IMR-90 (cell line): Measurements from ENCODE around the gene NF2.

Experiments used
- BHLHE40 ChIP-seq: fragments of 150-350 bp; IDR thresholded peaks from 2 replicates; pipeline ENCODE4 v1.6.1; 2016; ENCODE audit warnings: mild to moderate bottlenecking, low read depth, low read length
- CEBPB ChIP-seq: IDR thresholded peaks from 2 replicates; pipeline ENCODE4 v1.6.1; 2012; ENCODE audit warnings: low read depth, low read length, improper control_type of control experiment
- CTCF ChIP-seq: conservative IDR thresholded peaks from 2 replicates; pipeline ENCODE4 v1.5.1; 2012; ENCODE audit warnings: mild to moderate bottlenecking, low read depth, low read length, improper control_type of control experiment
- ELK1 ChIP-seq: fragments of 150-350 bp; IDR thresholded peaks from 2 replicates; pipeline ENCODE4 v1.6.1; 2016; ENCODE audit warnings: low read depth, mild to moderate bottlenecking, low read length, moderate library complexity, borderline replicate concordance
- MAFK ChIP-seq: IDR thresholded peaks from 2 replicates; pipeline ENCODE4 v1.6.1; 2012; ENCODE audit warnings: low read depth, low read length, improper control_type of control experiment
- MAZ ChIP-seq: IDR thresholded peaks from 2 replicates; pipeline ENCODE4 v1.6.1; 2012; ENCODE audit warnings: low read depth, mild to moderate bottlenecking, low read length, improper control_type of control experiment, moderate library complexity, borderline replicate concordance
- MXI1 ChIP-seq: IDR thresholded peaks from 2 replicates; pipeline ENCODE4 v1.6.1; 2012; ENCODE audit warnings: low read depth, mild to moderate bottlenecking, low read length, moderate library complexity, borderline replicate concordance
- NFE2L2 ChIP-seq: fragments of 150-350 bp; IDR thresholded peaks from 2 replicates; pipeline ENCODE4 v1.6.1; 2016; ENCODE audit warnings: low read depth, mild to moderate bottlenecking, low read length
- POLR2A ChIP-seq: IDR thresholded peaks from 2 replicates; pipeline ENCODE4 v1.6.1; 2012; ENCODE audit warnings: mild to moderate bottlenecking, low read depth, low read length
- RAD21 ChIP-seq: IDR thresholded peaks from 2 replicates; pipeline ENCODE4 v1.6.1; 2012; ENCODE audit warnings: low read length, improper control_type of control experiment
- RCOR1 ChIP-seq: IDR thresholded peaks from 2 replicates; pipeline ENCODE4 v1.6.1; 2012; ENCODE audit warnings: mild to moderate bottlenecking, low read length, improper control_type of control experiment; ENCODE audit not compliant: insufficient replicate concordance
- SMC3 ChIP-seq: fragments of 150-350 bp; IDR thresholded peaks from 2 replicates; pipeline ENCODE4 v1.6.1; 2016; ENCODE audit warnings: low read depth, mild to moderate bottlenecking, antibody characterized with exemption, low read length, moderate library complexity
- USF2 ChIP-seq: fragments of 150-350 bp; IDR thresholded peaks from 2 replicates; pipeline ENCODE4 v1.6.1; 2017; ENCODE audit warnings: mild to moderate bottlenecking, antibody characterized with exemption, low read length, low read depth

GRCh38 chr22:29587938-29588699, 15.3 kb upstream of the NF2 start:
- TF ChIP-seq CTCF (no peak), POLR2A (no peak), CEBPB (peak; percentile 53; the same call in 1 of the 2 replicates), RAD21 (no peak), SMC3 (no peak), MAZ (no peak), MXI1 (no peak), RCOR1 (no peak), MAFK (no peak), ELK1 (no peak), BHLHE40 (peak; percentile 53; the same call in 1 of the 2 replicates), USF2 (peak; percentile 84), NFE2L2 (no peak)
